GM18951 (cell line): ENCODE data around the gene CDH13.

Experiments used
- POLR2A ChIP-seq: IDR thresholded peaks from 4 replicates; pipeline ENCODE4 v1.6.1; 2011; ENCODE audit warnings: mild to moderate bottlenecking; ENCODE audit not compliant: insufficient read length, insufficient read depth; ENCODE audit errors: extremely low read depth
- in situ Hi-C: fragments of 300-500 bp; cut with MboI; formaldehyde crosslinking; loops from one replicate; pipeline ENCODE4 v1.12.0; 2022; ENCODE audit warnings: low sequenced_read_pairs, mixed read lengths, inconsistent platforms; ENCODE audit not compliant: unreplicated experiment

CDH13 gene

GRCh38 chr16:82996814-82997213 lies 370.0 kb downstream of the CDH13 start:
- in situ Hi-C loops, result no loop called here
- no peak for TF ChIP-seq POLR2A

GRCh38 chr16:82999711-83000110 lies 372.9 kb downstream of the CDH13 start:
- no peak for TF ChIP-seq POLR2A
- in situ Hi-C loops, result no loop called here

DNA sequence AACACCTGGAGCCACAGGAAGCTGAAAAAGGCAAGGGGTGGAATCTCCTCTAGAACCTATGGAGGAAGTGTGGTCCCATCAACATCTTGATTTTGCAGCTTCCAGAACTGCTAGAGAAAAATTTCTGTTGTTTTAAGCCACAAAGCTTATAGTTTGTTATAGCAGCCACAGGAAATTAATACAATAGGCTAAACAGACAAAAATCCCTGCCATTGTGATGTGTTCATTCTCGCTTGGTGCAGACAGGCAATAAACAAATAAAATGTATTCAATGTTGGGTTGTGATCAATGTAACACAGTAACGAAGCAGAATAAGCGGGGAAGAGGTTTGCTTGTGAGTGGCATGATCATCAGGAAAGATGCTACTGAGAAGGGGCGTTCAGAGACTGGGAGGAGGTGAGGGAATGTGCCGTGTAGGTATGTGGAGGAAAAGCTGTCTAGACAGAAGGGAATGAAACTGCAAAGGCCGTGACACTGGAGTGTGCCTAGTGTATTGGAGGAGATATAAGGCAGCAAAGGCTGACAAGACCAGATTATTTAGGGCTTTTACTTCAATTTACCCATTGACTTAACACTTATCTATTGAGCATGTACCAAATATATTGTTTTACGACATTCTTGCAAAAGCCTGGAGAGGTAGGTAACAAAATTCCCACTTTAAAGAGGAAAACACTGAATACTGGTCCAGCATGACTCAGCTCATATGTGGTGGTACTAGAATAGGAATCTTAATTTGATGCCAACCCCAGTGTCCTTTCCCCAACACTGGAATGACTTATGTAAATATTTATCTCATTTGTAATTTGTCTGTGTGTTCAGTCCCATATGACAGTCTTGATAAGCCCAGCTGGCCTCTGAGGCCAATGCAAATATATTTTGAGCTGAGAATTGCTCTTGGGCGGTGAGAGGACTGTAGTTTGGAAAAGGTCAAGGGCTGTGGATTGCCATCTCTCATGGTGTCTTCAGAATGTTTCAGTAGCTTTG lies 375.9 kb downstream of the CDH13 start:
- in situ Hi-C loops, result no loop called here
- TF ChIP-seq POLR2A, result no peak

DNA sequence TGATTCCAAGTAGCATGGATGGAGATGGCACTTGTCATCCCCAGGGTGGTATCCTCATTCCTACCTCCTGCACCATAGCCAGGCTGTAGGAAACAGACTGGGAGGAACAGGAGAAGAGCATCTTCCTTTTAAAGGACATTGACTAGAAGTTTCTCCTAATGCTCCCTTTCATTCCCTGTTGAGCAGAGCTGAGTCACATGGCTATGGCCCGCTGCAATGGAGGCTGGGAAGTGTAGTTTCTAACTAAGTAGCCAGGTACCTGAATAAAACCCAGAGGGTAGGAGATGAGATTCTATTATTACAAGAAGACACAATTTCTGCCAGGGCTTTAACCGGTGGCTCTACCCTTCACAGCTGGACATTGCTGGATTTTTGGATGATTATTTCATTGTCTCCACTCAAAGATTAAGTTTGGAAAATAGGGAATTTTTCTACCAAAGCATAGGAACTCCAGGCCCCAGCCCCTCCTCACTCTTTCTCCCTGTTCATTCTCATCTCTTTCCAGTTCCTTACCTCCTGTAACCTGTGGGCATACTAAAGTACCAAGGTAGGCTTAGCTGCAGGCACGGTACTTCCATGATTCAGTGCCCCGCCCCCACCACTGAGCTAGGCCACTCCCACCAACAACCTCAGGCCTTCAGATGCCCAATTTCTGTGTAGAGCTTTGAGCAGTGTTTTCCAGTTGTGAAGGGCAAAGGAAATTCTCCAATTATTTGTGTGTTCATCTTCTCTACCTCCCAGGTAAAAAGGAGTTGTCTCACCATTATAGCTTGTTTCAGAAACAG lies 378.3 kb downstream of the CDH13 start:
- TF ChIP-seq POLR2A, result no peak
- in situ Hi-C loops, result no loop called here

GRCh38 chr16:83005653-83006160 lies 378.9 kb downstream of the CDH13 start:
- in situ Hi-C loops, result no loop called here
- TF ChIP-seq POLR2A, result no peak

- in situ Hi-C loops, result no loop called here
- no peak for TF ChIP-seq POLR2A
These were observed 384.3 kb downstream of the CDH13 start for GRCh38 chr16:83010776-83011720.

DNA sequence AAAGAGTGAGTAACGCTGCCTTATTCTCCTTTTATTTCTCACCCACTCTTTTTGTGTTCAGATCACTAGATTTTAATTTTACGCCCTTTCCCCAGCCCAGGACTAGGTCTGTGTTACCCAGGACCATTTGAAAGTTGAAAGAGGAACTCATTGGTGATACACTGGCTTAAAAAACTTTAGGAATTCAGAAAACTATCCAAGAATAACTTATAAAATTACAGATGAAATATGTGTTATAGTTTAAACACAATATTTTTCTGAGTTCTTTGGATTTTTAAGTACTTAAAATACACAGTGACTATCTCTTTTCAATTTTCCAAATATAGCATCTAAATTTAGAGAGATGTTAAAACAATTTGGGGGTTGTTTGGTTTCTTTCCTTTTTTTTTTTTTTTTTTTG lies 385.2 kb downstream of the CDH13 start:
- no peak for TF ChIP-seq POLR2A
- in situ Hi-C loops, result no loop called here

GRCh38 chr16:83013071-83013470 lies 386.3 kb downstream of the CDH13 start:
- in situ Hi-C loops, result no loop called here
- no peak for TF ChIP-seq POLR2A

DNA sequence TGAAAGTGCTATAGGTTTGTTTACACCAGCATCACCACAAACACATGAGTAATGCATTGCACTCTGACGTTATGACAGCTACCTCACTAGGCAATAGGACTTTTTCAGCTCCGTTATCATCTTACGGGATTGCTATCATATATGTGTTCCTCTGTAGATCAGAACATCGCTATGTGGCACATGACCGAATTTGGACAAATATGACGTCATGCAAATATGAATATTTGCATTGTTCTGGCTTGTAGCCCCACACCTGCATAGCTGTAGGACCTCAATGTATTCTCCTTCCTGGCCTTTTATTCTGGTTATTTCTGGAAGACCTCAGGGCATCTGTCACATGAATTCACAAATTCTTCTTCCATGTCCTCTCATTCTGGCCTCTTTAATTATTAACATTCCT lies 393.2 kb downstream of the CDH13 start:
- in situ Hi-C loops, result no loop called here

DNA sequence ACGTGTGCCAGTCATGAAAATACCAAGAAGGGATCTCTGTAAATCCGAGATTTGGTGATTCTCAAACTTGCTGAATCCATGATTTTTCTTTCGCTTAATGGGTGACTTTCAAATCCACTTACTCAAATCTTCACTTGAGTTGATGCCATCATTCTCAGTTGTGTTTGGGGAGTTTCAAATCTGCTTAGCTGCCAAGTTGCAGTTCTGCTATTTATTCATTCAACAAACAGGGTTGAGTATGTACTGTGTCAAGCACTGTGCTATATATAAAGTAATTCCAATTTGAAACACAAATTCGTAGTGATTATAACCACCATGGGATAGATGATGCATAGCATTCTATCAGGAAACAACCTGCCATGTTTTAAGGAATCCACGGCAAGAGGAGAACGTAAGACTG lies 394.3 kb downstream of the CDH13 start:
- no peak for TF ChIP-seq POLR2A
- in situ Hi-C loops, result no loop called here

More for the DNA sequence above, 393.2 kb downstream of the CDH13 start:
- TF ChIP-seq POLR2A, result no peak

GRCh38 chr16:83021746-83022145 lies 395.0 kb downstream of the CDH13 start:
- in situ Hi-C loops, result no loop called here
- TF ChIP-seq POLR2A, result no peak

- no peak for TF ChIP-seq POLR2A
- in situ Hi-C loops, result no loop called here
These were observed 396.2 kb downstream of the CDH13 start for GRCh38 chr16:83023011-83023410.
